ENCODE data around the gene TTLL6. TPM values are rescaled to one million over a fixed set of nuclear protein-coding genes. Genes with fewer than 3 reads are reported as not detected.

Gene TTLL6
- total RNA-seq, 1 donor: not detected

- peaks cover 78% of the 10 kb centered on the region for H3K27me3 ChIP-seq (ENCODE audit: insufficient read depth, low read length)
- no peak for TF ChIP-seq CTCF (IDR thresholded peaks at IDR 0.05; ENCODE audit: extremely low read depth, low read depth, low read length)
Measured at GRCh38 chr17:48760411-48760810, 56.6 kb downstream of the TTLL6 start.

GRCh38 chr17:48759288-48759687 is 57.7 kb downstream of the TTLL6 start:
- no peaks in the 10 kb centered on the region for H3K36me3 ChIP-seq (ENCODE audit: insufficient read depth, low read length)
- H3K27me3 ChIP-seq (ENCODE audit: insufficient read depth, low read length): peaks cover 79% of the 10 kb centered on the region
- H3K79me2 ChIP-seq (ENCODE audit: insufficient read depth, low read length): no peaks in the 10 kb centered on the region
- no peak overlapping the region for H3K27ac ChIP-seq (ENCODE audit: low read depth, low read length)
- H2AFZ ChIP-seq (ENCODE audit: low read length): no peak overlapping the region
- H4K20me1 ChIP-seq (ENCODE audit: insufficient read depth, low read length): no peaks in the 10 kb centered on the region
- H3K9me3 ChIP-seq (ENCODE audit: low read depth, low read length): no peaks in the 10 kb centered on the region
- TF ChIP-seq CTCF (IDR thresholded peaks at IDR 0.05; ENCODE audit: extremely low read depth, low read depth, low read length): no peak
- DNase-seq (ENCODE audit: insufficient read length, low spot score, missing footprints): peak; percentile 47
- H3K4me2 ChIP-seq (ENCODE audit: insufficient read depth, low read length): no peak overlapping the region
- no peak overlapping the region for H3K4me3 ChIP-seq (ENCODE audit: insufficient read depth, low read length)
- no peaks in the 10 kb centered on the region for H3K4me1 ChIP-seq (ENCODE audit: insufficient read depth, low read length)

More at GRCh38 chr17:48760411-48760810, 56.6 kb downstream of the TTLL6 start:
- H3K4me1 ChIP-seq (ENCODE audit: insufficient read depth, low read length): no peaks in the 10 kb centered on the region
- H3K9me3 ChIP-seq (ENCODE audit: low read depth, low read length): no peaks in the 10 kb centered on the region
- no peaks in the 10 kb centered on the region for H4K20me1 ChIP-seq (ENCODE audit: insufficient read depth, low read length)
- no peak overlapping the region for H3K27ac ChIP-seq (ENCODE audit: low read depth, low read length)
- H2AFZ ChIP-seq (ENCODE audit: low read length): no peak overlapping the region
- no peak overlapping the region for H3K4me2 ChIP-seq (ENCODE audit: insufficient read depth, low read length)
- DNase-seq (ENCODE audit: insufficient read length, low spot score, missing footprints): no peak
- no peak overlapping the region for H3K4me3 ChIP-seq (ENCODE audit: insufficient read depth, low read length)
- H3K36me3 ChIP-seq (ENCODE audit: insufficient read depth, low read length): no peaks in the 10 kb centered on the region
- no peaks in the 10 kb centered on the region for H3K79me2 ChIP-seq (ENCODE audit: insufficient read depth, low read length)

GRCh38 chr17:48757524-48757961 is 59.5 kb downstream of the TTLL6 start:
- peak; percentile 29 for DNase-seq (ENCODE audit: insufficient read length, low spot score, missing footprints)
- Histone ChIP-seq H3K4me3 (ENCODE audit: insufficient read depth, low read length) (no peak overlapping the region), H3K27me3 (ENCODE audit: insufficient read depth, low read length) (peaks cover 82% of the 10 kb centered on the region), H3K4me1 (ENCODE audit: insufficient read depth, low read length) (peaks cover 3% of the 10 kb centered on the region), H3K79me2 (ENCODE audit: insufficient read depth, low read length) (no peaks in the 10 kb centered on the region), H3K27ac (ENCODE audit: low read depth, low read length) (no peak overlapping the region), H3K36me3 (ENCODE audit: insufficient read depth, low read length) (no peaks in the 10 kb centered on the region), H3K4me2 (ENCODE audit: insufficient read depth, low read length) (no peak overlapping the region), H2AFZ (ENCODE audit: low read length) (no peak overlapping the region), H4K20me1 (ENCODE audit: insufficient read depth, low read length) (peaks cover 3% of the 10 kb centered on the region), H3K9me3 (ENCODE audit: low read depth, low read length) (no peaks in the 10 kb centered on the region)
- TF ChIP-seq CTCF (IDR thresholded peaks at IDR 0.05; ENCODE audit: extremely low read depth, low read depth, low read length): no peak

- peaks cover 3% of the 10 kb centered on the region for H3K4me1 ChIP-seq (ENCODE audit: insufficient read depth, low read length)
- H3K9me3 ChIP-seq (ENCODE audit: low read depth, low read length): no peaks in the 10 kb centered on the region
- H3K36me3 ChIP-seq (ENCODE audit: insufficient read depth, low read length): no peaks in the 10 kb centered on the region
- DNase-seq (ENCODE audit: insufficient read length, low spot score, missing footprints): peak; percentile 82
- no peak for TF ChIP-seq CTCF (IDR thresholded peaks at IDR 0.05; ENCODE audit: extremely low read depth, low read depth, low read length)
- H3K4me2 ChIP-seq (ENCODE audit: insufficient read depth, low read length): no peak overlapping the region
- peaks cover 83% of the 10 kb centered on the region for H3K27me3 ChIP-seq (ENCODE audit: insufficient read depth, low read length)
- no peak overlapping the region for H3K27ac ChIP-seq (ENCODE audit: low read depth, low read length)
- peaks cover 3% of the 10 kb centered on the region for H4K20me1 ChIP-seq (ENCODE audit: insufficient read depth, low read length)
- no peak overlapping the region for H3K4me3 ChIP-seq (ENCODE audit: insufficient read depth, low read length)
- no peaks in the 10 kb centered on the region for H3K79me2 ChIP-seq (ENCODE audit: insufficient read depth, low read length)
- no peak overlapping the region for H2AFZ ChIP-seq (ENCODE audit: low read length)
Measured at GRCh38 chr17:48756830-48757251, 60.2 kb downstream of the TTLL6 start.

Measured in osteoblast (primary cell).